NOMO-1 treated with DMSO at 0.1 percent for 48 hours (cell line): Measurements from ENCODE around the gene ATG4D.

Experiments
- DNase-seq: peaks from one replicate; lab custom pipeline; 2025; ENCODE audit not compliant: unreplicated experiment; lab: John Stamatoyannopoulos, UW

ATG4D gene

DNA sequence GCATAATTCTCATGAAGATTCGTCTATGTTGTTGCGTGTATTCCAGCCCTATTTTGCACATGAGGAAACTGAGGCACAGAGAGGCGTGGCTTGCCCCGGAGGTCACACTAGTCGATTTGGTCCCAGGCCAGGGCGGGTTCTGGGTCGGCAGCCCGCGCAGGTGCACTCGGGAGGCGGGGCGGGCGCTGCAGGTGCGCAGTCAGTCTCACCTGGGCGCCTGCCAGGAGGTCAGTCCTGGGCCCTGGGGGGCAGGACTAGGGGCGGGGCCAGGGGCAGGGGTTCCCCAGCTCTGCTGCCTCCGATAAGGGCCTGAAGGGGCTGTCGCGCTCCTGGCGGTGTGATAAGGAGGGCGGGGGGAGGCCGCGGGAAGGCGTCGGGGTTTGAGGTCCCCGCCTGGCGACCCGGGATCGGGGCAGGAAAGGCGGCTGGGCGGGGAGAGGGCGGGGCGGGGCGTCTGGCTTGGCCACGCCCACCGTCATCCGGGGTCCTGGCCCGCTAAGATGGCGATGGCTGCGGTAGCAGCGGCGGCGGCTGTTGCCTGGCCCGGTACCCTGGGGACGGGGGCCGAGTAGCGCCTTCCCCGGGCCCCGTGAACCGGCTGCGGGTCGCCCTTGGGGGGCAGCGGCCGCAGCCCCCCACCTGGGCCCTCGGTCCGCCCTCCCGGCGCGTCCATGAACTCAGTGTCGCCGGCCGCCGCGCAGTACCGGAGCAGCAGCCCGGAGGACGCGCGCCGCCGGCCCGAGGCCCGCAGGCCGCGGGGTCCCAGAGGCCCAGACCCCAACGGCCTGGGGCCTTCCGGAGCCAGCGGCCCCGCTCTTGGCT is at the start of gene ATG4D:
Gene ATG4D (plus strand): TSS at position 485 of the 822 bp plus-strand sequence. CDS start 187 bp downstream, at position 672.
- peak; percentile 53 for DNase-seq

- DNase-seq, result no peak
Measured at GRCh38 chr19:10497371-10497770, 46.3 kb upstream of the ATG4D start.

- no peak for DNase-seq
Measured at GRCh38 chr19:10499550-10500246, 44.0 kb upstream of the ATG4D start.

GRCh38 chr19:10500247-10500592 is 43.5 kb upstream of the ATG4D start:
- DNase-seq, result no peak

GRCh38 chr19:10501971-10502523 is 41.7 kb upstream of the ATG4D start:
- DNase-seq, result no peak

DNA sequence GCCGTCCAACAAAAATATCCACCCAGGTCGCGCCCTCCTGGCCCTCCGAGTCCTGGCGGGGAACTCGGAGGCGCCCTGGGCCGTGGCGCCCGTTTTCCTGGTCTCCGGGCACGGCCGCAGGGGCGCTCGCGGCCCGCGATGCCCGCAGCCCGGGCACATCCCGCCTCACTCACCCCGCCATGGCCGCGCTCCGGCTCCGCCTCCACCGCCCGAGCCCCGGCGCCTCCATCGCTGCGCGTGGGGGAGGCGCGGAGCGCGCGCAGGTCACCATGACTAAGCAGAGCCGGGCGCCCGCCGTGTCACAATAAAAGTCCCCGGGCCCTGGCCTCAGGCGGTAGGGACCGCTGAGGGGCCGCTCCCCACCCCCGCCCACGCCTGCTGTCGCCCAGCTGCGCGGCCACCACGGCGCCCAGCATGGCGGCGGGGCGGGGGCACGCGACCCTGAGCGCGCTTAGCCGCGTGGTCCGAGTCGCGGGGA is 41.1 kb upstream of the ATG4D start:
- DNase-seq, result peak; percentile 88

GRCh38 chr19:10503002-10503789 is 40.5 kb upstream of the ATG4D start, which contains the start of gene KEAP1:
TSS of gene KEAP1 (minus strand) at chr19:10503356. CDS start at chr19:10500033, 3,323 bp downstream.
- DNase-seq, result peak; percentile 63

GRCh38 chr19:10505583-10506229 is 38.0 kb upstream of the ATG4D start:
- peak; percentile 67 for DNase-seq

DNA sequence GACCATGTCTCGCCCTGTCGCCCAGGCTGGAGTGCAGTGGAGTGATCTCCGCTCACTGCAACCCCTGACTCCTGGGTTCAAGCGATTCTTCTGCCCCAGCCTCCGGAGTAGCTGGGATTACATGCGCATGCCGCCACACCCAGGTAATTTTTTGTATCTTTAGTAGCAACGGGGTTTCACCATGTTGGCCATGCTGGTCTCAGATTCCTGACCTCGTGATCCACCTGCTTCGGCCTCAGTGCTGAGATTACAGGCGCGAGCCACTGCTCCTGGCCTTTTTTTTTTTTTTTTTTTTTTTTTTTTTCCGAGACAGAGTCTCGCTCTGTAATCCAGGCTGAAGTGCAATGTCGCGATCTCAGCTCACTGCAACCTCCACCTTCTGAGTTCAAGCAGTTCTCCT is 35.7 kb upstream of the ATG4D start:
- no peak for DNase-seq

DNA sequence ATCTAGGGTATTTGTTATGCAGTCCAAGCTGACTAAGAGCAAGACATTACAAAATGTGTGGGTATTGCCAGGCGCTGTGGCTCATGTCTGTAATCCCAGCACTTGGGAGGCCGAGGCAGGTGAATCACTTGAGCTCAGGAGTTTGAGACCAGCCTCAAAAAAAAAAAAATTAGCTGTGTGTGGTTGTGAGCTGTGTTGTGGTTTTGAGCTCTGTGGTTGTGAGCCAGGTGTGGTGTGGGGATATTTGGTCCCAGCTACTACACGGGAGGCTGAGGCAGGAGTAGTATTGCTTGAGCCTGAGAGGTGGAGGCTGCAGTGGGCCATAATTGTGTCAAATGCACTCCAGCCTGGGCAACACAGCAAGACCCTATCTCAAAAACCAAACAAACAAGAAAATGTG is 35.0 kb upstream of the ATG4D start:
- no peak for DNase-seq

DNA sequence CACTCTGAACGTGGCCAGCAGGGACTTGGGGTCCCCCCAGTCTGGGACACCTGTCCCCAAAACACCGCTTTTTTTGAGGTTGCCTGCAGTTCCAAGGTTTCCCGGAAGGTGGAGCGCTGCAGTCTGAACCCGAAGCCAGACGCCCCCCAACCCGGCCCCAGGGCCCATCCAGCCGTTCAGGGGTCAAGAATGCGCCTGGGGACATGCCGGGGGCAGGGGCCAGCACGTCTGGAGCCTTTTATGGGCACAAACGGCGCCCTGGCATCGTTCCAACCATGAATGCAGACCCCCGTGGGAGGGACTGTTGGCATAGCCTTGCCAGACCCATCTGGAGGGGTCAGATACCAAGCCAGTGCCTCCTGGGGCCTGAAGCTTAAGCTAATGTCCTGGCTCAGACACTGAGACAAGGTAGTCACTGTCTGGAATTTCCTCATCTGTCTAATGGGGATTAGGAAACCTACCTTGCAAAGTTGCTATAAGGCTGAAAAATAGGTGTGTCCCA is 33.4 kb upstream of the ATG4D start:
- no peak for DNase-seq

- DNase-seq, result no peak
Measured at GRCh38 chr19:10513223-10513622, 30.5 kb upstream of the ATG4D start.

GRCh38 chr19:10514211-10515145 is 29.2 kb upstream of the ATG4D start:
- no peak for DNase-seq

GRCh38 chr19:10516064-10516385 is 27.7 kb upstream of the ATG4D start:
- DNase-seq, result no peak

DNA sequence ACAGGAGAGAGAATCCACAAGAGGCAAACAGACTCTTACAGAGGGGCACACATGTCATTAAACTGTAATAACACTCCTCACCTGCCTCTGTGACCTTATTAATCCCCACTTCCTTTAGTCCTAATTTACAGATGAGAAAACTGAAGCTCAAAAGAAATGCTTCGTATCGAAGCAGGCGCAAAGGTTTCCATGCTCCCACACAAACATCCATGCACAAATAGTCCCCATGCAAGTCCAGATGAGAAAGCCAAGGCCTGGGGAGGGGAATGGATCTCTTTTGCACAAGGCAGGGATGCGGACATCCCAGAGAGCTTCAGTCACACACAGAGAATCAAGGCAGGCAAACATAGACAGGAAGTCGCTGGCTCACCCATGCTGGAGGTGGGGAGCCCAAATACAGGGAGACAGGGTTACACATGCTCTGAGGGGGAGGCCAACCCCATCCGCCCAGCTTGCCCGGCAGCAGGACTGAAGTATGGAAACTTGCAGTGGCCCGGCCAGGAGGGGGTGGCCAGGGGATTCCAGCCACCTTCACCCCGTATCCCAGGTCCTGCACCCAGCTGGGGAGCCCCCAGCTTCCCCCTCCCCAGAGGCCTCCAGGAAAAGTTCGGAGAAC is 26.9 kb upstream of the ATG4D start:
- DNase-seq, result no peak

DNA sequence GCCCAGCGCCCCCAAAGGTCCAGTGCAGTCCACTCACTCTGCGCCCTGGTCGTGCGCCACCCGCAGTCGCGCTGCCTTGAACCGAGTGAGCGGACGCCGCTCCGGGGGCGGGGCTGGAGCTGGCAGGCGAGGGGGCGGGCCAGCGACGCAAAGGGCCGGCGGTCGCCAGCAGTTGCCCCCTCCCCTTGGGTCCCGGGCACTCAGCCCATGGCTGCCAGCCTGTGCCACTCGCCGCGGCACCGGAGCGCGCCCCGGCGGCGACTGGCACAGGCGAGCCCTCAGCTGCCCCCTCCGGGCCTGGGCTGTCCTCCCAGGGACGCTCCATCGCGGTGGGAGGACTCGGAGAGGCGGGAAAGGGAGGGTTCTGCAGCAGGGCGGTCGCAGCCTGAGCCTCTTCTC is 26.3 kb upstream of the ATG4D start, which contains the start of gene S1PR5:
Gene S1PR5 (minus strand): TSS at position 87 of the 399 bp plus-strand sequence. CDS start 2,436 bp downstream, outside the sequence.
- DNase-seq, result no peak

DNA sequence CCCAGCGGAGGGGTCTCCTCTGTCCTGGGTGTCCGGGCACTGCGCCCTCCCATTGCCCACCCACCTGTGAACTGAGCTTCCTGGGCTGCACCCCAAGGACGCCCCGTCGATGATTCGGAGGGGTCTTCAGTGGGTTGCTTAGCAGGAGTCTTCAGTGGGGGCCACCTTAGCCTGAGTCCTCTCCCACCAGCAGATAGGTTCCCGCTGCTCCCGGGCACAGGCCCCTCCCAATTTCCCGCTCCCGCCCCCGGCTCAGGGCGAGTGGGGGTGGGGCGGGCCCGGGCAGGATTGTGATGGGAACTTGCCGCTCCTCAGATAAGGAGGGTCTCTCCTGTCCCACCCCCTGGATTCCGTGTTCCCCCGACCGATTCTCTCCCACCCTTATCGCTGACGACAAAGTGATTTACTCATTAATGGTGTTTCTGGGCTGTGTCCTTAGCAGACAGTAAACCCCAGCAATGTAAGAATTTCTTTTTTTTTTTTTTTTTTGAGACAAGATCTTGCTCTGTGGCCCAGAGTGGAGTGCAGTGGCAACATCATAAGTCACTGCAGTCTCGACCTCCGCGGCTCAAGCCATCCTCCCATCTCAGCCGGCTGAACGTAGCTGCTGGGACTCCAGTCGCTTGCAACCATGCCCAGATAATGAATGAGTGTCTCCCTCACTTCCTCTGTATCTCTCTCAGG is 25.8 kb upstream of the ATG4D start:
- DNase-seq, result peak; percentile 32
